Endothelial cell of umbilical vein (primary cell): Measurements from ENCODE around the gene C10orf53.

Experiments used
- CTCF ChIP-seq, 2 donors: IDR thresholded peaks; 1 replicate in 1 of 2; 2 replicates in 1 of 2; pipeline ENCODE4 v1.5.1; 2011; ENCODE audit warnings: low read length in 2 of 2, mild to moderate bottlenecking in 2 of 2, moderate library complexity in 2 of 2, control low read depth in 1 of 2, inconsistent platforms in 1 of 2, low read depth in 1 of 2; ENCODE audit not compliant: insufficient read depth in 1 of 2; ENCODE audit errors: extremely low read depth in 1 of 2
- POLR2A ChIP-seq: IDR thresholded peaks from 2 replicates; pipeline ENCODE4 v1.6.1; 2012; ENCODE audit warnings: low read depth, mild to moderate bottlenecking, control low read depth, low read length

DNA sequence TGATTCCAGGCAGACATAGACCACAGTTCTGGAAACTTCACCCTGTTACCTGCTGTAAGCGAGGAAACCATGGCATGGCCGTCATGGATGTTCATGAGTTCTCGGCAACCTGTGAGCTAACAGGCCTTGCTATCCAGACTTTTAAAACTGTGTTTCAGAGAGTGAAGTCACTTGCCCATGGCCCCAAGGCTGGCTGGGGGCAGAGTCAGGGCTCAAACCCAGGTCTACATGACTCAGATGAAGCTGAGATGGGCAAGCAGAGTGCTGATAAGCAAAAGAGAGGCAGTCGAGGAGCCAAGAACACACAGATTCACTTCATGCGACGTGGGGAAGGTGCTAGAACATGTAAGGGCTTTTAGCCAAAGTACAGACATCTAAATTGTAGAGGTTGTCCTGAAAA is 31.5 kb downstream of the C10orf53 start:
- TF ChIP-seq CTCF (IDR thresholded peaks at IDR 0.05; ENCODE audit: extremely low read depth in 1 of 2, insufficient read depth in 1 of 2, low read depth in 1 of 2, low read length in 2 of 2): no peak
- TF ChIP-seq POLR2A: no peak
